ENCODE measurements around the gene MVD. TPM values are rescaled to one million over a fixed set of nuclear protein-coding genes. Genes with fewer than 3 reads are reported as not detected.
A peak's percentile ranks its signal among the peaks of the same experiment; 100 is the strongest.

MVD gene
- total and polyA plus RNA-seq, 2 of the 13 experiments (the other 11 are each of a cell fraction or from before 2014, with no cell fraction given), result 28.1 to 187 TPM

DNA sequence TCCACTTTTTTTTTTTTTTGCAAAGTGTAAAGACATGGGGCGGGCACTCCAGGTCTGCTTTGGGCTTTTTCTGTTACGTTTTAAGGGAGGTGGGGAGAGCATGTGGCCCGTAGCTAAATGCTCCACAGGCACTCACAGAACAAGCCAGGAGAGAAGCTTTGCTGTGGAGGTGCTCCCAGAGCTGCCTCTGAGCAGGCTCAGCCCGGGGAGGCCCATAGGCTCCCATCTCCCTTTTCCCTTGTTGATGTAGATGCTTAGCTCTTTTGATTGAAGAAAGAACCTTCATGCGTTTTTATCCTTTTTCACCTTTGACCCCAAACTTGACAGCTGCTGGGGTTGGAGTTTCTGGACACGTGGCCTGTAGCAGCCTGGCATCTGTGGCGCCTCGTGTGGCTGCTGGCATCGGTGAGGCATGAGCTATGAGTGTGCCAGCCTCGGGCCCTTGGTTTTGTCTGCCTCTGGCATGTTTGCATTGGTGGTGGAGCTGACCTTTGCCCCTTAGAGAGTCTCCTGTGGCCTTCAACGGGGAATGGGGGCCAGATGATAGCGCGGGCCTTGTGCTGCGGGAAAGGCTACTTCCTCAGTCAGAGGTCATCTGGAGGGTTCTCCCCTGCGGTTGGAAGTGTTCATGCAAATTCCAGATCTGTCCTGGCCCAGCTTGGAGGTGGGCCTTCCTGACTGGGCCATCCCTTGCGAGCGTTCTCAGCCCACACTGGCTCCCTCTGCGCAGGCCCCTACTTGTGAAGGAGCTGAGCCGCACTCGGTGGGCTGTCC, 44.5 kb downstream of the MVD start (continued):
- TF ChIP-seq, protein P1, sequence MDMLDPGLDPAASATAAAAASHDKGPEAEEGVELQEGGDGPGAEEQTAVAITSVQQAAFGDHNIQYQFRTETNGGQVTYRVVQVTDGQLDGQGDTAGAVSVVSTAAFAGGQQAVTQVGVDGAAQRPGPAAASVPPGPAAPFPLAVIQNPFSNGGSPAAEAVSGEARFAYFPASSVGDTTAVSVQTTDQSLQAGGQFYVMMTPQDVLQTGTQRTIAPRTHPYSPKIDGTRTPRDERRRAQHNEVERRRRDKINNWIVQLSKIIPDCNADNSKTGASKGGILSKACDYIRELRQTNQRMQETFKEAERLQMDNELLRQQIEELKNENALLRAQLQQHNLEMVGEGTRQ (IDR thresholded peaks at IDR 0.05; ENCODE audit: low read depth, low read length), result 0 out of 2 replicates have a peak, but pooled peaks have one; percentile 1
- TF ChIP-seq, protein P1 (CRISPR knock-in tag; IDR thresholded peaks at IDR 0.05; ENCODE audit: borderline replicate concordance), result peak; percentile 68; the same call in 1 of the 2 replicates
- TF ChIP-seq, protein P2, sequence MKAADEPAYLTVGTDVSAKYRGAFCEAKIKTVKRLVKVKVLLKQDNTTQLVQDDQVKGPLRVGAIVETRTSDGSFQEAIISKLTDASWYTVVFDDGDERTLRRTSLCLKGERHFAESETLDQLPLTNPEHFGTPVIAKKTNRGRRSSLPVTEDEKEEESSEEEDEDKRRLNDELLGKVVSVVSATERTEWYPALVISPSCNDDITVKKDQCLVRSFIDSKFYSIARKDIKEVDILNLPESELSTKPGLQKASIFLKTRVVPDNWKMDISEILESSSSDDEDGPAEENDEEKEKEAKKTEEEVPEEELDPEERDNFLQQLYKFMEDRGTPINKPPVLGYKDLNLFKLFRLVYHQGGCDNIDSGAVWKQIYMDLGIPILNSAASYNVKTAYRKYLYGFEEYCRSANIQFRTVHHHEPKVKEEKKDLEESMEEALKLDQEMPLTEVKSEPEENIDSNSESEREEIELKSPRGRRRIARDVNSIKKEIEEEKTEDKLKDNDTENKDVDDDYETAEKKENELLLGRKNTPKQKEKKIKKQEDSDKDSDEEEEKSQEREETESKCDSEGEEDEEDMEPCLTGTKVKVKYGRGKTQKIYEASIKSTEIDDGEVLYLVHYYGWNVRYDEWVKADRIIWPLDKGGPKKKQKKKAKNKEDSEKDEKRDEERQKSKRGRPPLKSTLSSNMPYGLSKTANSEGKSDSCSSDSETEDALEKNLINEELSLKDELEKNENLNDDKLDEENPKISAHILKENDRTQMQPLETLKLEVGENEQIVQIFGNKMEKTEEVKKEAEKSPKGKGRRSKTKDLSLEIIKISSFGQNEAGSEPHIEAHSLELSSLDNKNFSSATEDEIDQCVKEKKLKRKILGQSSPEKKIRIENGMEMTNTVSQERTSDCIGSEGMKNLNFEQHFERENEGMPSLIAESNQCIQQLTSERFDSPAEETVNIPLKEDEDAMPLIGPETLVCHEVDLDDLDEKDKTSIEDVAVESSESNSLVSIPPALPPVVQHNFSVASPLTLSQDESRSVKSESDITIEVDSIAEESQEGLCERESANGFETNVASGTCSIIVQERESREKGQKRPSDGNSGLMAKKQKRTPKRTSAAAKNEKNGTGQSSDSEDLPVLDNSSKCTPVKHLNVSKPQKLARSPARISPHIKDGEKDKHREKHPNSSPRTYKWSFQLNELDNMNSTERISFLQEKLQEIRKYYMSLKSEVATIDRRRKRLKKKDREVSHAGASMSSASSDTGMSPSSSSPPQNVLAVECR (CRISPR knock-in tag; IDR thresholded peaks at IDR 0.05; ENCODE audit: borderline replicate concordance), result peak; percentile 89
- TF ChIP-seq, protein P3, sequence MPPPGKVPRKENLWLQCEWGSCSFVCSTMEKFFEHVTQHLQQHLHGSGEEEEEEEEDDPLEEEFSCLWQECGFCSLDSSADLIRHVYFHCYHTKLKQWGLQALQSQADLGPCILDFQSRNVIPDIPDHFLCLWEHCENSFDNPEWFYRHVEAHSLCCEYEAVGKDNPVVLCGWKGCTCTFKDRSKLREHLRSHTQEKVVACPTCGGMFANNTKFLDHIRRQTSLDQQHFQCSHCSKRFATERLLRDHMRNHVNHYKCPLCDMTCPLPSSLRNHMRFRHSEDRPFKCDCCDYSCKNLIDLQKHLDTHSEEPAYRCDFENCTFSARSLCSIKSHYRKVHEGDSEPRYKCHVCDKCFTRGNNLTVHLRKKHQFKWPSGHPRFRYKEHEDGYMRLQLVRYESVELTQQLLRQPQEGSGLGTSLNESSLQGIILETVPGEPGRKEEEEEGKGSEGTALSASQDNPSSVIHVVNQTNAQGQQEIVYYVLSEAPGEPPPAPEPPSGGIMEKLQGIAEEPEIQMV (CRISPR knock-in tag; IDR thresholded peaks at IDR 0.05; ENCODE audit: low read depth), result 0 out of 2 replicates have a peak, but pooled peaks have one; percentile 44
- TF ChIP-seq SIN3A (IDR thresholded peaks at IDR 0.05; ENCODE audit: borderline replicate concordance, low read depth, low read length), result peak; percentile 20; the same call in 1 of the 2 replicates
- 0 out of 2 replicates have a peak, but pooled peaks have one; percentile 56 for TF ChIP-seq ZNF746 (CRISPR knock-in tag; IDR thresholded peaks at IDR 0.05)
- TF ChIP-seq, protein P4, sequence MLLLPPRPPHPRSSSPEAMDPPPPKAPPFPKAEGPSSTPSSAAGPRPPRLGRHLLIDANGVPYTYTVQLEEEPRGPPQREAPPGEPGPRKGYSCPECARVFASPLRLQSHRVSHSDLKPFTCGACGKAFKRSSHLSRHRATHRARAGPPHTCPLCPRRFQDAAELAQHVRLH (CRISPR knock-in tag; IDR thresholded peaks at IDR 0.05; ENCODE audit: borderline replicate concordance, low read depth), result peak; percentile 50; the same call in 1 of the 2 replicates
- TF ChIP-seq JUN (CRISPR knock-in tag; IDR thresholded peaks at IDR 0.05), result no peak
- TF ChIP-seq NR2F6 (IDR thresholded peaks at IDR 0.05), result peak; percentile 97
- TF ChIP-seq NR2F6 (CRISPR knock-in tag; IDR thresholded peaks at IDR 0.05), result peak; percentile 97
- peak; percentile 84 for TF ChIP-seq MYC (CRISPR knock-in tag; IDR thresholded peaks at IDR 0.05; ENCODE audit: borderline replicate concordance)
- no peak for TF ChIP-seq AHR (CRISPR knock-in tag; IDR thresholded peaks at IDR 0.05)
- TF ChIP-seq CBX1 (IDR thresholded peaks at IDR 0.05; ENCODE audit: low read depth), result no peak
- 0 out of 2 replicates have a peak, but pooled peaks have one; percentile 40 for TF ChIP-seq ZNF614 (CRISPR knock-in tag; IDR thresholded peaks at IDR 0.05; ENCODE audit: borderline replicate concordance)
- TF ChIP-seq FOXC1 (CRISPR knock-in tag; IDR thresholded peaks at IDR 0.05; ENCODE audit: borderline replicate concordance), result 0 out of 2 replicates have a peak, but pooled peaks have one; percentile 10
- TF ChIP-seq HNF4A (CRISPR knock-in tag; IDR thresholded peaks at IDR 0.05), result peak; percentile 94
- TF ChIP-seq, protein P5, sequence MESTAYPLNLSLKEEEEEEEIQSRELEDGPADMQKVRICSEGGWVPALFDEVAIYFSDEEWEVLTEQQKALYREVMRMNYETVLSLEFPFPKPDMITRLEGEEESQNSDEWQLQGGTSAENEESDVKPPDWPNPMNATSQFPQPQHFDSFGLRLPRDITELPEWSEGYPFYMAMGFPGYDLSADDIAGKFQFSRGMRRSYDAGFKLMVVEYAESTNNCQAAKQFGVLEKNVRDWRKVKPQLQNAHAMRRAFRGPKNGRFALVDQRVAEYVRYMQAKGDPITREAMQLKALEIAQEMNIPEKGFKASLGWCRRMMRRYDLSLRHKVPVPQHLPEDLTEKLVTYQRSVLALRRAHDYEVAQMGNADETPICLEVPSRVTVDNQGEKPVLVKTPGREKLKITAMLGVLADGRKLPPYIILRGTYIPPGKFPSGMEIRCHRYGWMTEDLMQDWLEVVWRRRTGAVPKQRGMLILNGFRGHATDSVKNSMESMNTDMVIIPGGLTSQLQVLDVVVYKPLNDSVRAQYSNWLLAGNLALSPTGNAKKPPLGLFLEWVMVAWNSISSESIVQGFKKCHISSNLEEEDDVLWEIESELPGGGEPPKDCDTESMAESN (CRISPR knock-in tag; conservative IDR thresholded peaks at IDR 0.05), result peak; percentile 86; the same call in 1 of the 2 replicates
- TF ChIP-seq NR2C2 (CRISPR knock-in tag; IDR thresholded peaks at IDR 0.05; ENCODE audit: borderline replicate concordance), result peak; percentile 97
- TF ChIP-seq ZBTB7B (CRISPR knock-in tag; IDR thresholded peaks at IDR 0.05), result peak; percentile 80

All from HepG2 (cell line).